ENCODE results near the gene TCEAL3. TPM values are rescaled to one million over a fixed set of nuclear protein-coding genes. Genes with fewer than 3 reads are reported as not detected.

TCEAL3 gene, protein sequence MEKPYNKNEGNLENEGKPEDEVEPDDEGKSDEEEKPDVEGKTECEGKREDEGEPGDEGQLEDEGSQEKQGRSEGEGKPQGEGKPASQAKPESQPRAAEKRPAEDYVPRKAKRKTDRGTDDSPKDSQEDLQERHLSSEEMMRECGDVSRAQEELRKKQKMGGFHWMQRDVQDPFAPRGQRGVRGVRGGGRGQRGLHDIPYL
- total RNA-seq: 11.9 to 13.0 TPM (median 11.9 TPM) in 3 replicates

GRCh38 chrX:103607364-103608305 is at the start of gene TCEAL3:
TCEAL3 (plus strand) TSS chrX:103607963; CDS start chrX:103609065, 1,102 bp downstream.
- H3K27me3 Mint-ChIP-seq (ENCODE audit: low read depth): no peaks in the 10 kb centered on the region
- DNase-seq (ENCODE audit: low spot score in 2 of 2, unreplicated experiment in 2 of 2): peak in 1 of 2 experiments; percentile 51
- peaks cover 16% of the 10 kb centered on the region for H3K9me3 Mint-ChIP-seq
- H3K36me3 Mint-ChIP-seq: no peaks in the 10 kb centered on the region
- peak within 1 kb of the TSS; percentile 76 for H3K27ac Mint-ChIP-seq
- H3K4me3 Mint-ChIP-seq: peak within 1 kb of the TSS; percentile 76
- peaks cover 6% of the 10 kb centered on the region for H3K4me1 Mint-ChIP-seq
- TF ChIP-seq, protein P1, sequence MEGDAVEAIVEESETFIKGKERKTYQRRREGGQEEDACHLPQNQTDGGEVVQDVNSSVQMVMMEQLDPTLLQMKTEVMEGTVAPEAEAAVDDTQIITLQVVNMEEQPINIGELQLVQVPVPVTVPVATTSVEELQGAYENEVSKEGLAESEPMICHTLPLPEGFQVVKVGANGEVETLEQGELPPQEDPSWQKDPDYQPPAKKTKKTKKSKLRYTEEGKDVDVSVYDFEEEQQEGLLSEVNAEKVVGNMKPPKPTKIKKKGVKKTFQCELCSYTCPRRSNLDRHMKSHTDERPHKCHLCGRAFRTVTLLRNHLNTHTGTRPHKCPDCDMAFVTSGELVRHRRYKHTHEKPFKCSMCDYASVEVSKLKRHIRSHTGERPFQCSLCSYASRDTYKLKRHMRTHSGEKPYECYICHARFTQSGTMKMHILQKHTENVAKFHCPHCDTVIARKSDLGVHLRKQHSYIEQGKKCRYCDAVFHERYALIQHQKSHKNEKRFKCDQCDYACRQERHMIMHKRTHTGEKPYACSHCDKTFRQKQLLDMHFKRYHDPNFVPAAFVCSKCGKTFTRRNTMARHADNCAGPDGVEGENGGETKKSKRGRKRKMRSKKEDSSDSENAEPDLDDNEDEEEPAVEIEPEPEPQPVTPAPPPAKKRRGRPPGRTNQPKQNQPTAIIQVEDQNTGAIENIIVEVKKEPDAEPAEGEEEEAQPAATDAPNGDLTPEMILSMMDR (IDR thresholded peaks at IDR 0.05; ENCODE audit: unreplicated experiment): no peak

DNA sequence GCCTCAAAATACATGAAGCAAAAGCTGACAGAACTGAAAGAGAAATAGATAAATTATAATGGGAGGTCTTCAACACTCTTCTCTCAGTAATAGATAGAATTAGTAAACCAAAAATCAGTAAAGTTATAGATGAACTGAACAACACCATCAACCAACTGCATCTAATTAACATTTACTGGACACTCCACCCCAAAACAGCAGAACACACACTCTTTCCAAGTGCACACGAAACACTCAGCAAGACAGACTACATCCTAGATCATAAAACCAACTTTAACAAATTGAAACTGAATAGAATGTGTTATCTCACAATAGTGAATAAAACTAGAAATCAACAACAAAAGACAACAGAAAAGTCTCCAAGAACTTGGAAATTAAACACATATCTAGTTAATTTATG is 47.5 kb upstream of the TCEAL3 start:
- no peak for DNase-seq (ENCODE audit: low spot score in 2 of 2, unreplicated experiment in 2 of 2)
- H3K4me3 Mint-ChIP-seq: no peak overlapping the region
- H3K27ac Mint-ChIP-seq: no peak overlapping the region
- TF ChIP-seq, protein P1 (IDR thresholded peaks at IDR 0.05; ENCODE audit: unreplicated experiment): no peak
- H3K36me3 Mint-ChIP-seq: no peaks in the 10 kb centered on the region
- H3K4me1 Mint-ChIP-seq: no peaks in the 10 kb centered on the region
- H3K9me3 Mint-ChIP-seq: peaks cover 9% of the 10 kb centered on the region
- H3K27me3 Mint-ChIP-seq (ENCODE audit: low read depth): peaks cover 4% of the 10 kb centered on the region

- Mint-ChIP-seq H3K4me3 (no peak overlapping the region), H3K36me3 (no peaks in the 10 kb centered on the region), H3K27ac (no peak overlapping the region), H3K9me3 (peaks cover 6% of the 10 kb centered on the region), H3K4me1 (no peaks in the 10 kb centered on the region), H3K27me3 (ENCODE audit: low read depth) (peaks cover 4% of the 10 kb centered on the region)
- TF ChIP-seq, protein P1 (IDR thresholded peaks at IDR 0.05; ENCODE audit: unreplicated experiment): no peak
- DNase-seq (ENCODE audit: low spot score in 2 of 2, unreplicated experiment in 2 of 2): no peak
Observed at GRCh38 chrX:103562801-103563200, 45.0 kb upstream of the TCEAL3 start.

GRCh38 chrX:103565197-103565596 is 42.6 kb upstream of the TCEAL3 start:
- Mint-ChIP-seq H3K4me1 (no peaks in the 10 kb centered on the region), H3K27me3 (ENCODE audit: low read depth) (peaks cover 3% of the 10 kb centered on the region), H3K4me3 (no peak overlapping the region), H3K9me3 (peaks cover 9% of the 10 kb centered on the region), H3K27ac (no peak overlapping the region), H3K36me3 (no peaks in the 10 kb centered on the region)
- no peak for DNase-seq (ENCODE audit: low spot score in 2 of 2, unreplicated experiment in 2 of 2)
- TF ChIP-seq, protein P1 (IDR thresholded peaks at IDR 0.05; ENCODE audit: unreplicated experiment): no peak

DNA sequence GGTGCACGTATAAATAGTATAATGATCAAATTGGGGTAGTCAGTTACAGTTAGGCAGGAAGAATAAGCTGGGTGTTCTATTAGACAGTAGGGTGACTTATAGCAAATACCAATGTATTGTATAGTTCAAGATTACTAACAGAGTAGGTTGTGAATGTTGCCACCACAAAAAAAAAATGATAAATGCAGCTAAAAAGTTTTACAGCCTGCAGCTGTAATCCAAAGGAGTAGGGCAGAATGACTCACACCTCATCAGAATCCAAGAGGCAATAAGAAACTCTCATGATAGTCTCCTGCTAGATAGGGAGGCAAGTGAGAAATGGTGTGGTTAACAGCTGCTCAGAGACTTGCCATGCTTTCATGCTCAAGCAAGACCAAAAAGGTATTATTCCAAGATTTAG is 42.0 kb upstream of the TCEAL3 start:
- Mint-ChIP-seq H3K4me3 (no peak overlapping the region), H3K36me3 (no peaks in the 10 kb centered on the region), H3K4me1 (no peaks in the 10 kb centered on the region), H3K27me3 (ENCODE audit: low read depth) (no peaks in the 10 kb centered on the region), H3K27ac (no peak overlapping the region), H3K9me3 (peaks cover 13% of the 10 kb centered on the region)
- DNase-seq (ENCODE audit: low spot score in 2 of 2, unreplicated experiment in 2 of 2): no peak
- TF ChIP-seq, protein P1 (IDR thresholded peaks at IDR 0.05; ENCODE audit: unreplicated experiment): no peak
